HCT116 (cell line): ENCODE data around the gene LRFN2. TPM values are rescaled to one million over a fixed set of nuclear protein-coding genes. Genes with fewer than 3 reads are reported as not detected.

Experiments used
- ATAC-seq: fragments of 200-7000 bp; cut with Tn5 transposase; 2 replicates; pipeline ENCODE4 v1.9.1; 2020; ENCODE audit warnings: mild to moderate bottlenecking, moderate library complexity
- BruUV-seq: library from RNA; stranded (reverse); fragments of 400-500 nt; replicated peaks from 2 replicates; lab custom pipeline; 2021; lab: Mats Ljungman, UMichigan
- CTCF ChIA-PET: fragments of 300-600 bp; sonication (Branson Sonifier 250); formaldehyde crosslinking; loops from one replicate; lab custom pipeline; 2021; ENCODE audit warnings: antibody characterized with exemption; lab: Charles Lee
- POLR2A ChIA-PET: fragments of 300-600, 350-600 bp; sonication (Branson Sonifier 250); formaldehyde crosslinking; loops from one replicate; lab custom pipeline; 2021; ENCODE audit warnings: antibody characterized with exemption; lab: Charles Lee
- RAD21 ChIA-PET, 2 experiments: fragments of 300-600 bp; sonication (Branson Sonifier 250); formaldehyde crosslinking; loops; one replicate each; lab custom pipeline; 2023; ENCODE audit warnings: low total read pairs in 2 of 2; ENCODE audit not compliant: uncharacterized antibody in 2 of 2, unreplicated experiment in 2 of 2, low non-redundant PET in 1 of 2; lab: Charles Lee
- DNase-seq: peaks from one replicate; pipeline ENCODE4 v3.0.0-alpha.2; 2010; ENCODE audit warnings: low read depth, low spot score
- H2AFZ ChIP-seq: fragments of 200-600 bp; shearing (Covaris generic), sonication (generic); 2 replicates; pipeline ENCODE4 v1.6.1; 2017; ENCODE audit warnings: low read depth, mixed run types, mixed read lengths, antibody characterized with exemption, low read length; ENCODE audit not compliant: poor library complexity, severe bottlenecking
- H3K27ac ChIP-seq: 2 replicates; pipeline ENCODE4 v1.5.1; 2012; ENCODE audit warnings: low read depth, low read length
- H3K27me3 ChIP-seq: fragments of 200-600 bp; sonication (generic); 2 replicates; pipeline ENCODE4 v1.6.1; 2016; ENCODE audit warnings: mixed run types, low read length, mixed read lengths; ENCODE audit not compliant: insufficient read depth
- H3K36me3 ChIP-seq, 2 experiments: fragments of 200-500 bp in 1 of 2; fragments of 200-600 bp in 1 of 2; sonication (Bioruptor generic) in 1 of 2; sonication (generic) in 1 of 2; 2 replicates each; pipeline versions ENCODE4 v1.5.1 to v1.6.1; 2014 to 2016; ENCODE audit warnings: low read length in 2 of 2, inconsistent platforms in 1 of 2, mixed read lengths in 1 of 2, mixed run types in 1 of 2; ENCODE audit not compliant: insufficient read depth in 2 of 2, control insufficient read depth in 1 of 2
- H3K4me1 ChIP-seq, 2 experiments: fragments of 200-600 bp in 1 of 2; sonication (generic) in 1 of 2; 2 replicates each; pipeline versions ENCODE4 v1.5.1 to v1.6.1; 2012 to 2017; ENCODE audit warnings: low read length in 2 of 2, inconsistent platforms in 1 of 2, mild to moderate bottlenecking in 1 of 2, mixed read lengths in 1 of 2, mixed run types in 1 of 2, moderate library complexity in 1 of 2; ENCODE audit not compliant: insufficient read depth in 2 of 2, control insufficient read depth in 1 of 2
- H3K4me2 ChIP-seq: fragments of 200-600 bp; sonication (generic); 2 replicates; pipeline ENCODE4 v1.6.1; 2017; ENCODE audit warnings: mixed run types, low read length, mixed read lengths
- H3K4me3 ChIP-seq, 2 experiments: fragments of 200-600 bp in 1 of 2; sonication (generic) in 1 of 2; replicated peaks in 1 of 2; 2 replicates each; pipeline ENCODE4 v1.5.1; 2011 to 2016; ENCODE audit warnings: low read length in 2 of 2, control low read depth in 1 of 2, low read depth in 1 of 2, mild to moderate bottlenecking in 1 of 2, mixed read lengths in 1 of 2, mixed run types in 1 of 2
- H3K79me2 ChIP-seq: fragments of 200-600 bp; sonication (generic); 2 replicates; pipeline ENCODE4 v1.6.1; 2017; ENCODE audit warnings: mild to moderate bottlenecking, mixed run types, low read length, moderate library complexity, mixed read lengths; ENCODE audit not compliant: insufficient read depth
- H3K9ac ChIP-seq: fragments of 200-600 bp; sonication (generic); 2 replicates; pipeline ENCODE4 v1.6.1; 2016; ENCODE audit warnings: low read length, mixed read lengths
- H3K9me2 ChIP-seq: fragments of 200-600 bp; sonication (generic), shearing (Covaris generic); 2 replicates; pipeline ENCODE4 v1.6.1; 2017; ENCODE audit warnings: mixed run types, mild to moderate bottlenecking, moderate library complexity; ENCODE audit not compliant: insufficient read depth
- H3K9me3 ChIP-seq, 2 experiments: fragments of 200-500 bp in 1 of 2; fragments of 200-600 bp in 1 of 2; sonication (Bioruptor generic) in 1 of 2; sonication (generic) in 1 of 2; 2 replicates each; pipeline ENCODE4 v1.6.1; 2014 to 2017; ENCODE audit warnings: low read length in 2 of 2, mixed read lengths in 2 of 2, inconsistent platforms in 1 of 2, low read depth in 1 of 2, mild to moderate bottlenecking in 1 of 2, mixed run types in 1 of 2, moderate library complexity in 1 of 2; ENCODE audit not compliant: control insufficient read depth in 1 of 2, insufficient read depth in 1 of 2
- H4K20me1 ChIP-seq: fragments of 200-600 bp; sonication (generic), shearing (Covaris generic); 2 replicates; pipeline ENCODE4 v1.6.1; 2017; ENCODE audit warnings: mixed run types, mild to moderate bottlenecking, moderate library complexity; ENCODE audit not compliant: insufficient read depth
- CBX3 ChIP-seq: IDR thresholded peaks from 2 replicates; pipeline ENCODE4 v1.6.1; 2012; ENCODE audit warnings: low read depth
- CEBPB ChIP-seq: IDR thresholded peaks from 2 replicates; pipeline ENCODE4 v1.6.1; 2012; ENCODE audit warnings: low read depth
- EGR1 ChIP-seq: IDR thresholded peaks from 2 replicates; pipeline ENCODE4 v1.6.1; 2012; ENCODE audit warnings: low read depth
- ELF1 ChIP-seq: IDR thresholded peaks from 2 replicates; pipeline ENCODE4 v1.6.1; 2012; ENCODE audit warnings: low read depth, borderline replicate concordance
- EZH2 ChIP-seq: fragments of 200-600 bp; sonication (generic); IDR thresholded peaks from 2 replicates; pipeline ENCODE4 v1.6.1; 2017; ENCODE audit warnings: antibody characterized with exemption, mixed run types
- EZH2phosphoT487 ChIP-seq: fragments of 200-600 bp; IDR thresholded peaks from 2 replicates; pipeline ENCODE4 v1.6.1; 2018; ENCODE audit warnings: antibody characterized with exemption, borderline replicate concordance
- JUND ChIP-seq: IDR thresholded peaks from 2 replicates; pipeline ENCODE4 v1.6.1; 2012
- POLR2A ChIP-seq: IDR thresholded peaks from 2 replicates; pipeline ENCODE4 v1.7.0; 2011; ENCODE audit warnings: borderline replicate concordance; ENCODE audit not compliant: insufficient read depth, insufficient read length; ENCODE audit errors: extremely low read depth
- POLR2AphosphoS5 ChIP-seq: IDR thresholded peaks from 2 replicates; pipeline ENCODE4 v1.6.1; 2011; ENCODE audit warnings: mild to moderate bottlenecking, low read depth, low read length, moderate library complexity
- RAD21 ChIP-seq: IDR thresholded peaks from 2 replicates; pipeline ENCODE4 v1.6.1; 2012; ENCODE audit warnings: low read depth, mild to moderate bottlenecking
- SIN3A ChIP-seq: IDR thresholded peaks from 2 replicates; pipeline ENCODE4 v1.6.1; 2012; ENCODE audit warnings: low read depth
- SP1 ChIP-seq: IDR thresholded peaks from 2 replicates; pipeline ENCODE4 v1.6.1; 2012; ENCODE audit warnings: low read depth
- SRF ChIP-seq: IDR thresholded peaks from 2 replicates; pipeline ENCODE4 v1.6.1; 2012; ENCODE audit warnings: low read depth
- YY1 ChIP-seq: IDR thresholded peaks from 2 replicates; pipeline ENCODE4 v1.6.1; 2011; ENCODE audit warnings: low read length, low read depth, moderate library complexity, mild to moderate bottlenecking; ENCODE audit not compliant: insufficient replicate concordance; ENCODE audit errors: extremely low read depth
- ZFX ChIP-seq: fragments of 450-650 bp; IDR thresholded peaks from 2 replicates; pipeline ENCODE4 v1.6.1; 2017
- intact Hi-C: fragments of 100-400 bp; cut with micrococcal nuclease; formaldehyde crosslinking; loops from 2 replicates; pipeline ENCODE4 v1.10.0; 2022
- total RNA-seq: library from RNA; stranded (reverse); gene quantifications from one replicate; pipeline ENCODE4 v1.2.1, GENCODE V29; 2021; ENCODE audit not compliant: unreplicated experiment
- TF ChIP-seq, protein P1 (sequence below): IDR thresholded peaks from 2 replicates; pipeline ENCODE4 v1.6.1; 2012
- TF ChIP-seq, protein P2 (sequence below): IDR thresholded peaks from 2 replicates; pipeline ENCODE4 v1.6.1; 2012
- TF ChIP-seq, protein P3 (sequence below), 3 experiments: fragments of 200-600 bp in 1 of 3; sonication (generic) in 1 of 3; IDR thresholded peaks in 2 of 3; conservative IDR thresholded peaks in 1 of 3; 2 replicates each; pipeline ENCODE4 v1.5.1; 2012 to 2017; ENCODE audit warnings: low read depth in 2 of 3, low read length in 2 of 3, antibody characterized with exemption in 1 of 3, borderline replicate concordance in 1 of 3, control low read depth in 1 of 3, mild to moderate bottlenecking in 1 of 3, mixed read lengths in 1 of 3, mixed run types in 1 of 3, moderate library complexity in 1 of 3; ENCODE audit not compliant: insufficient read depth in 1 of 3

LRFN2 gene
- total RNA-seq, 1 experiment from 2014 or later: not detected

DNA sequence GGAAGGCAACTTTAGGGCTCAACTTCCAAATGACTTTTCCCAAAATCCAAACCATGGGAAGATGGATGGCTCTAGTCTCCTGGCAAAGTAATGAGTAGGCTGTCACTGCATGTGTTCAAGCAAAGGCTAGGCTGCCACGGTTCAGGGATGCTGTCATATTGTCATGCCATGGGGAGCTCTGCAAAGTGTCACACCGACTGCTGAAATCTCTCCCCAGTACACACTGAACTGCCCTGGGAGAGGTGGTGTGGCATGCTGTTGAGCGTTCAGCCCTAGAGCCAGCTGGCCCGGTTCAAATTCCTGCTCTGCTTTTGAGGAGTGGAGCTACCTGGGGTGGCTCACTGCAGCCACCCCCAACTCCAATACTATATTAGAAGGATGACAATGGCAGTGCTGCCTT is 115.9 kb downstream of the LRFN2 start:
- no peaks in the 10 kb centered on the region for H3K79me2 ChIP-seq
- H3K9me3 ChIP-seq: no peaks in the 10 kb centered on the region
- no peak overlapping the region for H3K4me3 ChIP-seq
- H3K4me1 ChIP-seq: no peaks in the 10 kb centered on the region
- BruUV-seq: no TSS peak
- no peak overlapping the region for H3K4me2 ChIP-seq
- TF ChIP-seq SRF (no peak), JUND (no peak), POLR2AphosphoS5 (no peak)
- TF ChIP-seq, all 23 proteins: peak for 0
- no peaks in the 10 kb centered on the region for H3K9me2 ChIP-seq
- H3K27me3 ChIP-seq: peaks cover 34% of the 10 kb centered on the region
- H3K27ac ChIP-seq: no peak overlapping the region
- POLR2A ChIA-PET: no interaction called here
- intact Hi-C loops: no loop called here
- CTCF ChIA-PET: no interaction called here
- no peak overlapping the region for H3K9ac ChIP-seq
- ATAC-seq (no peak), DNase-seq (no peak)
- H2AFZ ChIP-seq: no peak overlapping the region
- no peaks in the 10 kb centered on the region for H4K20me1 ChIP-seq
- RAD21 ChIA-PET: no interaction called here
- no peaks in the 10 kb centered on the region for H3K36me3 ChIP-seq

DNA sequence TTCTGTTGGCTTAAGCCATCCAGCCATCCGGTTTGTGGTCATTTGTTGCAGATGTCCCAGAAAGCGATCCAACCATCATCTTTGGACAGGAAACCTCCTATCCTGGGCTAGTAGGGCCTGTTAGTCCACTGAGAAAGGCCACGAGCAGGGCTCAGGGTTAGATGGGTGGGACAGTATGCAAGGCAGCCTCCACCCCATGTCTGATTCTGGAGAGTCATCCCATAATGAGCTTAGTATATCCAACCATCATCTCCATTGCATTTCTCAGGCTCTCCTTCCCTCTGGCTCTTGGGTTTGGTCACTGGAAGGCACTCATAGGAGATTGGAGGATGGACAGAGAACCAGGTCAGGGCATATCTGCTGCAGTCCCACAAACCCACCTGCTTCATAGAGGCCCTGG is 117.8 kb downstream of the LRFN2 start:
- Histone ChIP-seq H3K4me3 (no peak overlapping the region), H4K20me1 (no peaks in the 10 kb centered on the region), H3K27me3 (peaks cover 48% of the 10 kb centered on the region), H3K79me2 (no peaks in the 10 kb centered on the region), H3K9me2 (no peaks in the 10 kb centered on the region), H3K9ac (no peak overlapping the region), H3K27ac (no peak overlapping the region), H3K4me2 (no peak overlapping the region), H2AFZ (no peak overlapping the region), H3K9me3 (no peaks in the 10 kb centered on the region), H3K4me1 (no peaks in the 10 kb centered on the region), H3K36me3 (no peaks in the 10 kb centered on the region)
- BruUV-seq: no TSS peak
- DNase-seq (no peak), ATAC-seq (no peak)
- POLR2A ChIA-PET: no interaction called here
- CTCF ChIA-PET: no interaction called here
- TF ChIP-seq, protein P1, sequence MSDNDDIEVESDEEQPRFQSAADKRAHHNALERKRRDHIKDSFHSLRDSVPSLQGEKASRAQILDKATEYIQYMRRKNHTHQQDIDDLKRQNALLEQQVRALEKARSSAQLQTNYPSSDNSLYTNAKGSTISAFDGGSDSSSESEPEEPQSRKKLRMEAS: no peak
- TF ChIP-seq JUND: no peak
- no peak for TF ChIP-seq SIN3A
- TF ChIP-seq, protein P2, sequence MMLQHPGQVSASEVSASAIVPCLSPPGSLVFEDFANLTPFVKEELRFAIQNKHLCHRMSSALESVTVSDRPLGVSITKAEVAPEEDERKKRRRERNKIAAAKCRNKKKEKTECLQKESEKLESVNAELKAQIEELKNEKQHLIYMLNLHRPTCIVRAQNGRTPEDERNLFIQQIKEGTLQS: no peak
- TF ChIP-seq, protein P3, sequence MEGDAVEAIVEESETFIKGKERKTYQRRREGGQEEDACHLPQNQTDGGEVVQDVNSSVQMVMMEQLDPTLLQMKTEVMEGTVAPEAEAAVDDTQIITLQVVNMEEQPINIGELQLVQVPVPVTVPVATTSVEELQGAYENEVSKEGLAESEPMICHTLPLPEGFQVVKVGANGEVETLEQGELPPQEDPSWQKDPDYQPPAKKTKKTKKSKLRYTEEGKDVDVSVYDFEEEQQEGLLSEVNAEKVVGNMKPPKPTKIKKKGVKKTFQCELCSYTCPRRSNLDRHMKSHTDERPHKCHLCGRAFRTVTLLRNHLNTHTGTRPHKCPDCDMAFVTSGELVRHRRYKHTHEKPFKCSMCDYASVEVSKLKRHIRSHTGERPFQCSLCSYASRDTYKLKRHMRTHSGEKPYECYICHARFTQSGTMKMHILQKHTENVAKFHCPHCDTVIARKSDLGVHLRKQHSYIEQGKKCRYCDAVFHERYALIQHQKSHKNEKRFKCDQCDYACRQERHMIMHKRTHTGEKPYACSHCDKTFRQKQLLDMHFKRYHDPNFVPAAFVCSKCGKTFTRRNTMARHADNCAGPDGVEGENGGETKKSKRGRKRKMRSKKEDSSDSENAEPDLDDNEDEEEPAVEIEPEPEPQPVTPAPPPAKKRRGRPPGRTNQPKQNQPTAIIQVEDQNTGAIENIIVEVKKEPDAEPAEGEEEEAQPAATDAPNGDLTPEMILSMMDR (IDR thresholded peaks at IDR 0.05 in 2 of 3, conservative IDR thresholded peaks at IDR 0.05 in 1 of 3; ENCODE audit: borderline replicate concordance in 1 of 3, insufficient read depth in 1 of 3, low read depth in 2 of 3, low read length in 2 of 3): no peak
- TF ChIP-seq SP1: no peak
- no peak for TF ChIP-seq RAD21
- no peak for TF ChIP-seq EZH2phosphoT487
- no peak for TF ChIP-seq SRF
- TF ChIP-seq ZFX: no peak
- no peak for TF ChIP-seq EGR1
- TF ChIP-seq YY1: no peak
- no peak for TF ChIP-seq CBX3
- TF ChIP-seq POLR2AphosphoS5: no peak
- TF ChIP-seq EZH2: no peak
- no peak for TF ChIP-seq CEBPB
- TF ChIP-seq ELF1: no peak
- TF ChIP-seq POLR2A: no peak
- intact Hi-C loops: no loop called here
- RAD21 ChIA-PET: no interaction called here
